Kidney (tissue), 14 donors: ENCODE results near the gene CPZ. TPM values are rescaled to one million over a fixed set of nuclear protein-coding genes. Genes with fewer than 3 reads are reported as not detected.
A peak's percentile ranks its signal among the peaks of the same experiment; 100 is the strongest.

Experiments used
- DNase-seq, 5 donors: peaks; one replicate each; pipeline ENCODE4 v3.0.0-alpha.2; 2013 to 2020
- FAIRE-seq: peaks from 2 replicates; lab custom pipeline; 2012; peaks lifted over from hg19 to GRCh38; lab: Jason Lieb, UNC
- H3K27ac ChIP-seq, 2 donors: one replicate each; pipeline ENCODE4 v1.7.0; 2013; ENCODE audit warnings: low read depth in 2 of 2, low read length in 2 of 2, inconsistent platforms in 1 of 2
- H3K27me3 ChIP-seq: one replicate; pipeline ENCODE4 v1.7.1; 2013; ENCODE audit warnings: low read length, inconsistent platforms; ENCODE audit not compliant: control insufficient read depth, insufficient read depth
- H3K36me3 ChIP-seq, 3 donors: one replicate each; pipeline versions ENCODE4 v1.7.0 to v1.7.1; 2013; ENCODE audit warnings: low read length in 3 of 3, control low read depth in 1 of 3, inconsistent platforms in 1 of 3; ENCODE audit not compliant: insufficient read depth in 3 of 3, control insufficient read depth in 2 of 3
- H3K4me1 ChIP-seq, 3 donors: one replicate each; pipeline versions ENCODE4 v1.7.0 to v1.7.1; 2013; ENCODE audit warnings: low read length in 3 of 3, inconsistent platforms in 1 of 3, low read depth in 1 of 3; ENCODE audit not compliant: control insufficient read depth in 2 of 3, insufficient read depth in 2 of 3
- H3K4me3 ChIP-seq, 3 donors: one replicate each; pipeline versions ENCODE4 v1.7.0 to v1.8.1; 2013; ENCODE audit warnings: low read length in 3 of 3, control low read depth in 1 of 3, inconsistent platforms in 1 of 3
- H3K9ac ChIP-seq, 3 donors: one replicate each; pipeline versions ENCODE4 v1.7.0 to v1.7.1; 2013; ENCODE audit warnings: low read length in 3 of 3, control low read depth in 1 of 3, inconsistent platforms in 1 of 3
- H3K9me3 ChIP-seq, 3 donors: one replicate each; pipeline versions ENCODE4 v1.7.0 to v1.7.1; 2013; ENCODE audit warnings: low read length in 3 of 3, control low read depth in 1 of 3, inconsistent platforms in 1 of 3; ENCODE audit not compliant: control insufficient read depth in 2 of 3, insufficient read depth in 1 of 3
- intact Hi-C: fragments of 100-400 bp; cut with DNase I; formaldehyde crosslinking; loops from one replicate; pipeline ENCODE4 v1.11.1; 2022
- polyA plus RNA-seq: library from polyadenylated mRNA; stranded (reverse); fragments of 350-450 nt; fragmentation: Illumina TruSeq; extraction: RNeasy Lipid Tissue Mini Kit (QIAGEN cat#74804); gene quantifications from one replicate; pipeline ENCODE4 v1.2.3, GENCODE V29; 2014; ENCODE audit warnings: low read depth, low replicate concordance; ENCODE audit not compliant: insufficient read depth
- total RNA-seq: library from RNA; stranded (reverse); fragmentation: NEBNext Ultra II Directional; extraction: Animal tissue kit (Norgen Biotek cat#: 25700); gene quantifications from one replicate; pipeline ENCODE4 v1.2.1, GENCODE V29; 2021
- TF ChIP-seq, protein P1 (sequence below): IDR thresholded peaks from 3 replicates; pipeline ENCODE4 v1.5.1; 2012; ENCODE audit warnings: mild to moderate bottlenecking, moderate library complexity, borderline replicate concordance; ENCODE audit not compliant: insufficient read depth; ENCODE audit errors: extremely low read depth
- donor health status: control.
- donor health status: control.
- donor health status: control.
- donor health status: control.
- donor health status: control.
- donor health status: DM: yes; HTN: yes; CAD: no.
- donor health status: Normal renal cell carcinoma (clear cell type).

CPZ gene
- total and polyA plus RNA-seq, 2 donors from 2014 or later: 1.2 to 2.6 TPM

DNA sequence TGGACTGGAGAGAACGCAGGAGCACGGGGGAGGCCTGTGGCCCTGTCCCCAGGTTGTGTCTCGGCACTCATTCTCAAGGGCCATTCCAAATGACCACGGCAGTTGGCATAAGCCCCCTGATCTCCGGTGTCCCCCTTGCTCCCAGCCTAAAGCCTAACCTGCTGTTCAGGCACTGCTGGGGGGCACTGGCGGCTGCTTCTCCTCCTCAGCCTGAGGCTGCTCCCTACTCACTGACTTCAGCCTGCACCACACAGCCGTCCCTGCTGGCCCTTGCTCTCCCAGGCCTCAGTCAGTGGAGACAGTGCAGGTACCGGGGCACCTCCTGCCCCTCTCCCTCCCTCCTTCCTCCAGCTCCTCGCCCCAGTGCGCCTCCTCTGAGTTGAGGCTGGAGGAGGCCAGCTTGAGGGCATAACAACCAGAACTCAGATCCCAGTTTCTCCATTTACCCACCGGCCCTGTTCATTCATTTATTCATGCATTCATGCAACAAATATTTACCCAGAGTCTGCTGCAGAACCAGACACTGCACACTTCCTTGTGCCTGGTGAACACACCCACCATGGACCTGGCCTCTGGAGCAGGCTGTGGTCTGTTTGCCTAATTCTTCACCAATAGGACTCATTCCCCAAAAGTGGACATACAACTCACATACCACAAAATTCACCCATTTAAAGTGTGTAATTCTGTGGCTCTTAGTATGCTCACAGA, 65.0 kb downstream of the CPZ start:
- peak in 1 of 5 donors; percentile 39 for DNase-seq
- H3K4me3 ChIP-seq: no peak overlapping the region
- H3K9me3 ChIP-seq: peaks cover 0 to 3% (median 0%) of the 10 kb centered on the region in 3 donors
- no peak overlapping the region for H3K9ac ChIP-seq
- FAIRE-seq: no peak
- intact Hi-C loops: no loop called here
- TF ChIP-seq, protein P1, sequence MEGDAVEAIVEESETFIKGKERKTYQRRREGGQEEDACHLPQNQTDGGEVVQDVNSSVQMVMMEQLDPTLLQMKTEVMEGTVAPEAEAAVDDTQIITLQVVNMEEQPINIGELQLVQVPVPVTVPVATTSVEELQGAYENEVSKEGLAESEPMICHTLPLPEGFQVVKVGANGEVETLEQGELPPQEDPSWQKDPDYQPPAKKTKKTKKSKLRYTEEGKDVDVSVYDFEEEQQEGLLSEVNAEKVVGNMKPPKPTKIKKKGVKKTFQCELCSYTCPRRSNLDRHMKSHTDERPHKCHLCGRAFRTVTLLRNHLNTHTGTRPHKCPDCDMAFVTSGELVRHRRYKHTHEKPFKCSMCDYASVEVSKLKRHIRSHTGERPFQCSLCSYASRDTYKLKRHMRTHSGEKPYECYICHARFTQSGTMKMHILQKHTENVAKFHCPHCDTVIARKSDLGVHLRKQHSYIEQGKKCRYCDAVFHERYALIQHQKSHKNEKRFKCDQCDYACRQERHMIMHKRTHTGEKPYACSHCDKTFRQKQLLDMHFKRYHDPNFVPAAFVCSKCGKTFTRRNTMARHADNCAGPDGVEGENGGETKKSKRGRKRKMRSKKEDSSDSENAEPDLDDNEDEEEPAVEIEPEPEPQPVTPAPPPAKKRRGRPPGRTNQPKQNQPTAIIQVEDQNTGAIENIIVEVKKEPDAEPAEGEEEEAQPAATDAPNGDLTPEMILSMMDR: no peak
- H3K4me1 ChIP-seq: no peaks in the 10 kb centered on the region
- H3K36me3 ChIP-seq: no peaks in the 10 kb centered on the region
- H3K27me3 ChIP-seq: no peaks in the 10 kb centered on the region
- no peak overlapping the region for H3K27ac ChIP-seq

DNA sequence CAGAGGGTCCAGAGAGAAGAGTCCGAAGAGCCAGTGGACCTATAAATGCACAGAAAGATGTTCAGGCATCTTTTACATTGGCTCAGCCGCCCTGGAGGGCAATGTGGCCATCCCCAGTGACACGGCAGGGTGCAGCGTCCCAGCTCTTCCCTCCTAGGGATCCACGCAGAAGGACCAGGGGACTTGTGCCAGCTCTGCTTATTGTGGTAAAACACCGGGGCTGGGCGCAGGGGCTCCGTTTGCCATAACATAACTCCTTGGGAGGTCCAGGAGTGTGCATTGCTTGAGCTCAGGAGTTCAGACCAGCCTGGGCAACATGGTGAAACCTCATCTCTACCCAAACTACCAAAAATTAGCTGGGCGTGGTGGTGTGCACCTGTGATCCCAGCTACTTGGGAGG, 70.2 kb downstream of the CPZ start:
- H3K4me3 ChIP-seq: no peak overlapping the region
- H3K36me3 ChIP-seq: no peaks in the 10 kb centered on the region
- DNase-seq (no peak), FAIRE-seq (no peak)
- H3K4me1 ChIP-seq: no peaks in the 10 kb centered on the region
- no peak overlapping the region for H3K27ac ChIP-seq
- H3K27me3 ChIP-seq: peaks cover 3% of the 10 kb centered on the region
- intact Hi-C loops: no loop called here
- TF ChIP-seq, protein P1: no peak
- no peaks in the 10 kb centered on the region for H3K9me3 ChIP-seq
- no peak overlapping the region for H3K9ac ChIP-seq

DNA sequence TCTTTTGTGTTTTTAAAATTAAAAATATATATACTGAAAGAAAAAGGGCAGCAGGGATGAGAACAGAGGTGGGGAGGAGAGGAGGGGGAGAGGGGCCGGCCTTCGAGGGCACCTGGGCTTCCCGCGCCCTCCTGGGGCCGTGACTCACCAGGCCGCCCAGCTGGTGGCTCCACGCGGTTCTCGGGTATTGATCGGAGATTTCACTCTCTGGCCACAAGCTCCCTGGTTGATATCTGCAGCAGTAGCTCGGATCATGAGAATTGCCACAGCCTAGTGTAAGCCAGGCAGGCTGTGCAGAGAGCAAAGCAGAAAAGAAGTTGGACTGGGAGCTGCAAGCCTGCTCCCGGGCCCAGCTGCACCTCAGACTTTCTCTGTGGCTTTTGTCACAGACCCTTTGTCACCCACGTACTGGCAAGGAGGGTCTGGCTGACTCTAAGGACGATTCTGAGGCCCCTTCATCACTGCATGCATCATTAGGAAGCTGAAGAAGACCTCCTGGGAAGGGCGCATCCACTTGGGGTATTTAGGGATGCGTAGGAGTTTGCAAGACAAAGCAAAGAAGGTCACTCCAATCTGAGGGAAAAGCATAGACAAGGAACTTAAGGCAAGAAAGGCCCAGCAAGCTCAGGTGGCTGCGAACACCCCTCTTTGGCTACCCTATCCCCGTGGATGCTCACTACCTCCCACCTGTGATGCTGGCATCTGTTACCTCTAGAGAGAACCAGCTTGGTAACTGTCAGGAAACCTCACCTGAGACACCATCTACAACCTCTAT, 71.7 kb downstream of the CPZ start:
- intact Hi-C loops: no loop called here
- FAIRE-seq (no peak), DNase-seq (peak in 1 of 5 donors; percentile 45)
- no peaks in the 10 kb centered on the region for H3K9me3 ChIP-seq
- H3K27me3 ChIP-seq: peaks cover 3% of the 10 kb centered on the region
- no peak overlapping the region for H3K27ac ChIP-seq
- H3K4me3 ChIP-seq: no peak overlapping the region
- no peaks in the 10 kb centered on the region for H3K36me3 ChIP-seq
- no peak overlapping the region for H3K9ac ChIP-seq
- H3K4me1 ChIP-seq: no peaks in the 10 kb centered on the region
- TF ChIP-seq, protein P1: no peak
